SW 1271 (cell line): ENCODE measurements around the gene RPS3.
A peak's percentile ranks its signal among the peaks of the same experiment; 100 is the strongest.

Source experiments
- DNase-seq, 2 experiments: peaks; one replicate each; lab custom pipeline; 2025; lab: John Stamatoyannopoulos, UW

RPS3 gene

GRCh38 chr11:75413864-75414263, 14.5 kb downstream of the RPS3 start:
- no peak for DNase-seq

GRCh38 chr11:75420224-75421034, 21.1 kb downstream of the RPS3 start:
- DNase-seq, result no peak

- no peak for DNase-seq
Observed at GRCh38 chr11:75421035-75421602, 21.8 kb downstream of the RPS3 start.

GRCh38 chr11:75421902-75422247, 22.6 kb downstream of the RPS3 start:
- no peak for DNase-seq

- DNase-seq, result no peak
Observed at GRCh38 chr11:75422248-75423231, 23.2 kb downstream of the RPS3 start.

- DNase-seq, result no peak
Observed at GRCh38 chr11:75423721-75424120, 24.4 kb downstream of the RPS3 start.

- DNase-seq, result no peak
Observed at GRCh38 chr11:75424396-75424795, 25.1 kb downstream of the RPS3 start.

- no peak for DNase-seq
Observed at GRCh38 chr11:75425422-75425821, 26.1 kb downstream of the RPS3 start.

- DNase-seq, result no peak
Observed at GRCh38 chr11:75426720-75427086, 27.4 kb downstream of the RPS3 start.

- DNase-seq, result no peak
Observed at GRCh38 chr11:75427181-75427580, 27.9 kb downstream of the RPS3 start.

- DNase-seq, result no peak
Observed at GRCh38 chr11:75428281-75428724, 29.0 kb downstream of the RPS3 start.

- no peak for DNase-seq
Observed at GRCh38 chr11:75428989-75429640, 29.8 kb downstream of the RPS3 start.

- no peak for DNase-seq
Observed at GRCh38 chr11:75429641-75429901, 30.3 kb downstream of the RPS3 start.

- peak; percentile 62 to 78 for DNase-seq
Observed at GRCh38 chr11:75429902-75430713, 30.8 kb downstream of the RPS3 start.

- no peak for DNase-seq
Observed at GRCh38 chr11:75430714-75431532, 31.6 kb downstream of the RPS3 start.

GRCh38 chr11:75431533-75432525, 32.5 kb downstream of the RPS3 start:
- no peak for DNase-seq

GRCh38 chr11:75432911-75433321, 33.6 kb downstream of the RPS3 start, which contains the start of gene KLHL35:
Gene KLHL35 (minus strand): TSS chr11:75433203. CDS start chr11:75430629, 2,574 bp downstream.
- no peak for DNase-seq

- no peak for DNase-seq
Observed at GRCh38 chr11:75433443-75433842, 34.1 kb downstream of the RPS3 start.

- no peak for DNase-seq
Observed at GRCh38 chr11:75434051-75434450, 34.7 kb downstream of the RPS3 start.
